DMS53 (cell line): ENCODE data around the gene MOB3C.
A peak's percentile ranks its signal among the peaks of the same experiment; 100 is the strongest.

Source experiments
- DNase-seq: peaks from one replicate; lab custom pipeline; 2025; lab: John Stamatoyannopoulos, UW

The MOB3C gene

DNA sequence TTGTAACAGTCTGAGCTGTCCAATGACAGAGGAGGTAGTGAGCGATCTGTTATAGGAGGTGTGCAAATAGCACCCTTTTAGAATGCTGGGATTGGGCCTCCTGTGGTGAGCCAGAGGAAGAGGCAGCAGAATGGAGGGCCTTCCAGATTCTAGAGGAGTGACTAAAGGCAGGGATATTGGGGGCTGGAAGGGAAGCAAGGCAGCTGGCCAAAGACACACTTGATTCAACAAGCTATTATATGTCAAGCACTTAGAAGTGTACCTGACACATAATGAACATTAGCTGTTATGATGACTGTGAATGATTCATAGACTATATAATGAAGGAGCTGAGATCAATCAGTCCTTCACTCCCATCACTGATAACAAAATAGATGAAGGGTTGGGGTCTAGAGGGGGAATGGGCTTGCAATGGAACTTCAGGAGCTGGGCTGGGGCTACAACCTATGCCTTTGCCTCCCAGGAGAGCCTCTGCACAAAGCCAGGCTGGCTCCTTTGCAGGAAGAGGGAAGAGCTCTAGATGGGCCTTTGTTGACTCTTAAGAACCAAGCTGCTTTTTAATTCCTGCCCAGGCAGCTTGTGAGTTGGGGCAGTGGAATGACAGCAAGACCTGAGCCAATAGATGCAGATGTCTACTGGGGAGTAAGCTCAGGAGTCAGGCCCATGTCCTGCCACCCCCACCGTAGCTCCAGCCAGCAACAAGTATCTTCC lies 10.2 kb downstream of the MOB3C start:
- peak; percentile 95 for DNase-seq

DNA sequence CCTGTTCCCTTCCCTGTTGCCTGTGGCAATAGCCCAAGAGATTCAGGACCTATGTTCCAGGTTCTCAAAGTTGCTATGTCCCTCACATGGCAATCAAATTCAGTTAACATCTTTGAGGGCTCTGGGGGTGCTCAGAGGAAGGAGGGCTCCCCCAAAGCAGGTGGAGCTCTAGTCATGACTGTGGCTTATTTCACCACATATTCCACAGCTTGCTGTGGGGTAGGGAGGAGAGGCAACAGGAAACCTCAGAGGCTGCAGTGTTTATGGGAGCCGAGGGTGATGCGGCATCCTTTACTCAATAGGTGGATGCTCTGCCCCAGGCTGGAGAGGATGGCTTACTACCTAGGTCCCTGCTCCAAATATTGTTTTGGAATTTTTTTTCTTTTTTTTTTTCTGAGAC lies 11.4 kb downstream of the MOB3C start:
- DNase-seq = no peak

DNA sequence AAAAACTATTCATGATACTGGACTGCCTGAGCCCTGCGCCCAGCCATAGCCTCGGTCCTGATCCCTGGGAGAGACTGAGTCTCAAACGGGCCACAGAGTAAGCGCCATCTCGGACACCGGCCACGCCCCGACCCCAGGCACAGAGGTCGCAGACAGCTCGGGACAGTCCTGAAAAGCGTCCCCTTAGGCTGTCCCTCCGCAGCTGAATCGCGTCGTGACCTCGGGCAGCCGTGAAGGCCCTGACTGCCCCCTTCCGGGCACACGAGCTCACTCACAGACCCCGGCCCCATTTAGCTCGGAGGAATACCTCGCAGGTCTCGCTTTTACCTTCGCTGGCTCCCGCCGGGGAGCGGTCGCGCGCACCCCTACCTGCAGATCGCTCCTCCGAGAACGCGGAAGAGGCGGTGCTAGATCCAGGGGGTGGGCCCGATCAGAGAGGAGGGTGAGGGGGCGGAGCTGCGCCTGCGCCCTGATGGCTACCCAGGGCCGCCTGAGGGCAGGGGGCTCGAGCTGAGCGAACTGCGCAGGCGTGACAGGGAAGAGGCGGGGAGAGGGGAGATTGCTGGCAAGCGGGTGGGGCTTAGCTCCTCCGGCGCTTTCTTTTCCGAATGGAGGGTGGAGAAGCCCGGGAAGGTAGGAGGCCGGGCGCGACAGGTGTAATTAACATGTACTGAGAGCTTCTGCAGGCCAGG lies 12.6 kb downstream of the MOB3C start, which contains the start of gene MKNK1:
TSS of gene MKNK1 (minus strand) at position 411 of the 692 bp plus-strand sequence. CDS start 20,941 bp downstream, outside the sequence.
- DNase-seq = peak; percentile 99

DNA sequence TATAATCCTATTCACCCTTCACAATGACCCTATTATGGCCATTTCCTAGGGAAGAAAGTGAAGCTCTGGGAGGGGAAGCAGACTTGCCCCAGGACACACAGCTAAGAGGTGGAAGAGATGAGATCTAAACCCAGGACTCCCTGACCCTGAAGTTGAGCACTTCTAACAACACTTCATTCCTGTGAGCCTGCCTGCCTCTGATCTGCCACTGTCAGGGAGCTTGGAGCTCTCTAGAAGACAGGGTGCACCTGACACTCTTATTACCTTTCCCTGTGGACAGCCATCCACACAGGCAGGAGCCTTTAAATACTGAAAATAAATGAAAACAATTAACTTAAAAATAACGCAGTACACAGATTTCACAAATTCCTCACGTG lies 13.1 kb downstream of the MOB3C start:
- peak; percentile 63 for DNase-seq

DNA sequence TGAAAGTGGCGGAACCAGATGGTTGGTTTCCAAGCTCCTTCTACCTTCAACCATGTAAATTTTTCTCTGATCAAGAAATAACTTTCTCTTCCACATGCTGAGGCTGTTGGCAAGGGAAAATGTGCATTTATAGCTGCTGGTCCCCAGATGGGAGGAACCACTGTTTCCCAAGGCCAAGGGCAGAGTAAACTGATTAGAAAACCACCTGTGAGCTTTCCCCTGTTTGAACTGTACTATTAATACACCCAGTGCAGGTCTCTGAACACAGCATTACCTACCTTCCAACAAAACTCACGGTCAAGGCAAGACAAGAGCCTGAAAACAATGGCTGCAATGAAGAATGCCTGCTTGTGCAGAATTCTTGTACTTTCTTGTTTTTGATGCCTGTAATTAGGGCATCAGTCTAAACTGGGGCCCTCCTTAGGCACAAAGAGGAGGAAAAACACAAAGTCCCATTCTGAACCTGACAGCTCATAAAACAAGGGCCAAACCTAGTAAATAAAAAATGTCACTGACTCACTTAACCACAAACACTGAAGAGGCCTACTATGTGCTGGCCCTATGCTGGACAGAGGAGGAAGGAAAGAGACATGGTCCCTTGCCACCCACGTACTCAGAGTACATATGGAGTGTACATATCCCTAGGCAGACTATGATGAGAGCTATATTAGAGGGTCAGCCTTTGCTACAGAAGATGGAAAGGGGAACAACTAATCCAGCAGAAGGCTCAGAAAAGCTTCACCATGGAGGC lies 15.2 kb downstream of the MOB3C start:
- DNase-seq = no peak

DNA sequence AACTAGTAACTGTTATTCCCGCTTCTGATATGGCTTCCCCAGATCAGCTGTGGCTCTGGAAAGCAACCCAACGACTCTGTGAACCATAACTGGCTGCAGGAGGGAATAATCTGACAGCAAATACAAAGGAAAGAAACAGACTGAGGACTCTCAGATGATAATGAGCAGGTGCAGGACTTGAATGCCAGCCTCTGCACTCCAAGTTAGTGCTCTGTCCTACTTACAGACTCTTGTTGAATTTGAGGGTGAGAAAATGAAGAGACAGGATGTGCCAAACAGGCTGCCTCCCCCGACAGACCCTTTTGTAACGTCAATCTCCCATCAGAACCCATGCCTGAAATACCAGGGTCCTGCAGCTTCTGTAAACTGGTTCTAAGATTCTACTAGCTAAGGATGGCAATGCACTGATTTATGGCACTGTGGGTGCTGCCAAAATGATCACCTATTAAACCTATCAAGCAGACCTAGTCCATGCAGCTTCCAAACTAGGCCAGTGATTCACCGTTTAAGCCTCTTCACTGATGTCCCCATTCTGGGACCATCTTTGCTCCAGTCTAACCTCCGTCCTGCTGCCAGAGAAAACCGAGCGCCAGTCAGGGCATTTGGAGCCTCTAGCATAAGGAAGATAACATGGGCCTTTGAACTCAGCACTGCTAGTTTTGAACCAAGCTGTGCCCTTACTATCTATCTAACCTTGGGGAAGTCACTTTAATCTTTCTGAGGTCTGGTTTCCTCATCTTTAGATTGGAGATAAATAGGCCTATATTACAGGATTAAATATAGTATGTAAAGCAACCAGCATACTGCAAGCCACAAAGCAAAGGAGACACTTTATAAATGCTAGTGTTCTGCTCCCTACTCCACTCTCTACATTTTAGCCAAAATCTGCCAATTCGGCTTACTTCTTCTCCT lies 17.3 kb downstream of the MOB3C start:
- DNase-seq = no peak

DNA sequence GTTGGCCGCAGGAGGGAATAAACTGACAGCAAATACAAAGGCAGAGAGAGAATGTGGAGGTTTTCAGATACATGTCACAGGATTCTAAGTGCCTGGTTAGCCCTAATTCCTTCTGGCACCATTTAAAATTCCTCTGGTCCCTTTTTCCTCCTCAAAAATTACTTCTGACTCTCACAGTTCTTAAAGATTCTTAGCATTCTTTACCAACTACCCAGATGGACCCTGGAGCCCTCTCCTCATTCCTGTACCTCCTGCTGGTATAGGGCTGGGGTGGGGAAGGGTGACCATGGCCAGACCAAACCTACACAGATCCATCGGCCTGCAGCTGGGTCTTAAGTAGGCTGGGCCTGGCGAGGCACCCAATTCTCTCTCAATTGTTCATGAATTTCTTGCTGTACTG lies 19.8 kb downstream of the MOB3C start:
- no peak for DNase-seq

DNA sequence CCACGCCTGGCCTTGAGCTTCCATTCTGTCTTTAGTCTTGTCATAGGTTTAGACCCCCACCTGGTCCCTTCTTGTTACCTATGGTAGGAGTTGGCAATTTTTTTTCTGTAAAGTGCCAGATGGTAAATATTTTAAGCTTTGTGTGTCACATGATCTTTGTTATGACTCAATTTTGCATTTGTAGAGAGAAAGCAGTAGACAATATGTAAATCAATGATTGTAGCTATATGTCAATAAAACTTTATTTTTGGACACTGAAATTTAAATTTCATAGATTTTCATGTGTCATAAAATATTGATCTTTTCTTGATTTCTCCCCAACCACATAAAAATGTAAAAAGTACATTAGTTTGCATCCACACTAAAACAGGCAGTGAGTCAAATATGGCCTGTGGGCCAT lies 20.6 kb downstream of the MOB3C start:
- no peak for DNase-seq

DNA sequence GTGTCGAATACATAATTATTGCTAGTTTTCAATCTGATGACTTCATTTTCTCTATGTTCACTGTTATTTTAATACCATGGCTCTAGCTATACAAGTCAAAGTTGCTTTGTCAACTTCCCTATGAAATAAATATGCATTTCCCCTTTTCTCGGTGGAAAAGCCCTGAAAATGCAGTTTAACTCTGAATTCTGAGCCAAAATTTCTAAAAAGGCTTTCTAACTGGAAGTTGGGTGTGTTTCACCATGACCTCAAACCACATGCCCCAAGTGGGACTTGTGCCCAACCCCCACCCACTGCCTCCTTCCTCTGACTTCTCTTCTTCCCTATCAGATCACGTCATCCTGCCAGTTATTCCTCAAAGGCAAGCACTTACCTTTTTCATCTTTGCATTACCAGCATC lies 21.5 kb downstream of the MOB3C start:
- DNase-seq = no peak

DNA sequence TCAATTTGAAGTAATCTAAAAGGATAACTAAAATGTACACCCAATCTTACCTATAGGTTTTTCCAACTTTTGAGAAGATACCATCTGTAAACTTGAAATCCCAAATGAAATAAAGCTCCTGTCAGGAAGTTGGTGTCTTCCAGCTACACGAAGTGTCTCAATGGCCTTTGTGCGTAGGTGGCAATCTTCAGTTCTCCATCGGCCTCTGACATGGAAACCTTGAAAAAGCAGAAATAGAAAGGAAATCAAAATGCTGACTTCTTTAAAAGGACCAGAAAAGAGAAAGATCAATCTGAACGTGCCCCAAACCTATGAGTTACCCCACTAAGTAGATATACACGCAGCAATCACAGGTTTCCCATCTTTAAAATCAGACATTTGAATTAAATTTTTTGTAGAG lies 22.5 kb downstream of the MOB3C start:
- no peak for DNase-seq

DNA sequence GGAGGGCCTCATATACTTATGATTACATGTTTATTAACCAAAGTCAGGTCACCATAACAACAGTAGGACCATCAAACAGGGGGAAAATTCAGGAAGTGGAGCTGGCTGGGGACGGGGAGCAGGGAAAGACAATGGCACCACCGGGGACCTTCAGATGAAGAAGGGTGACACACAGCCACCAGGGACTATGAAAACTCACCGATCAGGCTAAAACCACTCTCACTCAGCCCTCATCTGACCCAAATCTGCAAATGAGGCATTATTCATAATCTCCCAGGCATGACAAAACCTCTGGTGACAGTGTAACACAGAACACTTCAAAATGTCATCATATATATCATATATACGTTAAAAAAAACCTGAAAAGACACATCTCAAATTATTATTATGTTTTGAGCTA lies 23.8 kb downstream of the MOB3C start:
- DNase-seq = no peak

DNA sequence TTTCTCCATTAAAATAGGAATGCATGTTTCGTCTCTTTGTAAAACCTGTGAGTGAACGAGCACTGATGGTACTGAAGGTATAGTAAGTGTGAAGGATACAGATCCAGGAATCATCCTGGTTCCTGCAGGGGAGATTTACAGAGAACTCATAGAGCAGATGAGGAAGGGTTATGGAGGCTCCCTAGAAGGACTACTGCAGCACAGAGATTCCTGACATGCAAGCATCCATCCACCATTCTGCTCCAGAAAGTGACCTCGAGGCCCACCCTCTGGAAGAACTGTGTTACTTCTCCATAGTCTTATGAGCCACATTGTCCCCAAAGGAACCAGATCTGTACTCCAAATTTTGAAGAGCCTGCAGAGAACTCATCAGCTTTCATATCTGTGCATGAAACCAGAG lies 27.1 kb downstream of the MOB3C start:
- DNase-seq = no peak

DNA sequence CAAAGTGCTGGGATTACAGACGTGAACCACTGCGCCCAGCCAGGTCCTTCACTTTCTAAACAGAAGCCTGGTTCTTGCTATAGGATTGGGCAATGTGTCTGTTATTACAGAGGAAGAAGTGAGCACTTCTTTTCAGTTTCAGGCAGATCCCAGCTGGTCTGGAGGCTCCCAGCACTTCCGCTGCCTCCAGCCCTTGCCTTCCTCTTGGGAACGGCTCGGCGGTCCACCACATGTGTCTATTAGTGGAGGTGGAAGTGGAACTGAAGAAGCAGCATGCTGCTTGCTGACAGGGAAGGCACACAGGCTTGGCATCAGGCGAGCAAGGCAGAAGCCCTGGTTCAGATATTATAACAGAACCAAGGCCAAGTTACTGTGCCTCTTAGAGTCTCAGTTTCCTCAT lies 29.5 kb downstream of the MOB3C start:
- DNase-seq = no peak

DNA sequence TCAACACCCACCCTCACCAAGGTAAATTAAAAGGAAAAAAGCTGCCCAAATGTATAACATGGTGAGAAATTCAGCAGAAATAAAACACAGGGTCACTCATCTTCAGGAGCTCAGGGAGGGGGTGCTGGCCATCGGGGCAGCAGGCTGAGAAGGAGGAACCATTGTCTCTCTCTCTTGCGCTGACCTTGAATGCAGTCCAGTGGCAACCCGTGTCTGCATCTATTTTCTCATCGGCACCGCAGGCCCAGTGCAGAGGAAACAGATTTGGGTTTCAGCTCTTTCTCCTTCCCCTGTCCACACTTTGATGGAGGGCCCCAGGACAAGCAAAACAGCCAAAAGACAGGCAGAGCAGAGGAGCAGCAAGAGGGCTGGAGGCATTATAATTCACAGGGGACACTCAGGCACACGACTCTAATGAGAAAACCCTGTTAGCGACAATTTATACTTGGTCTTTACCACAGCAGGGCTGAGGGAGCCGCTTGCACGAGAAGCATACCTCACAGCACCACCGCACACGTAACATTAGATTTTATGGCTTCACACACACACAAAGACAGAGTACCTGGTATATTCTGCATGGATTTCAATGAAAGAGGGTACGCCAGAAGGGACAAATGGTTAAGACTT lies 31.2 kb downstream of the MOB3C start:
- DNase-seq = no peak

DNA sequence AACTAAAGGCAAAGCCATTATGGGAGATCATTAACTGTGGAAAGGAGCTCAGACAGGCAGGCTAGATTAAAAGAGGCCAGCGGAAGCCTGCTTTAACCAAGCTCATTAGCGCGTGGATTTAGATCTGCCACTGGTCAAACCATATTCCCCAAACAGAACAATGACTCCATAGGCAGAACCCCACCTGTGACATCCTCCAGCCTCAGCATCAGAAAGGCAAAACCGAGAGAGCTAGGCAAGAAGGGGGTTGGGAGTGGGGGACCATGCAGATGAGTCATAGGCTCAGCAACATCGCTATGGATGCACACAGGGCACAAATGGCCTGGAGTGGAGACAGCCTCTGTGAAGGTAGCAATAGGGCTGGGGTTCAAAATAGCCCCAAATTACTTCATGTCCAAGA lies 33.1 kb downstream of the MOB3C start:
- no peak for DNase-seq

DNA sequence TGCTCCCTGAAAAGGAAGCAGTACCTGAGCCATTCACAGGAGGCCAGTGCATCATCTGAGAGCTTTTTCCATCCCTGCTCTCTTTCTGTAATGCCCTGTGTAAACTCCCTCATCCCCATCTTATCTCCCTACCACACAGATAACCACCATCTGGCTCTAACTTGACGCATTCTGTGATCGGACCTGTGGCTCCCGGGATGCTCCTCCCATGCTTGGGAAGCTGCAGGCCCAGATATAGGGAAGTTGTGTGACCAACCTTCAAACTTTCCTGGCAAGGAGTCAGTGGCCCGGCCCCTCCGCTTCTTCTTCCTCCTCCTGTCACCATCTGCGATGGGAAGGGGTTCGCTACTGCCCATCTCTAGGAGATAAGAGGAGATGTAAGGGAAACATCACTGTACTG lies 33.6 kb downstream of the MOB3C start:
- no peak for DNase-seq

DNA sequence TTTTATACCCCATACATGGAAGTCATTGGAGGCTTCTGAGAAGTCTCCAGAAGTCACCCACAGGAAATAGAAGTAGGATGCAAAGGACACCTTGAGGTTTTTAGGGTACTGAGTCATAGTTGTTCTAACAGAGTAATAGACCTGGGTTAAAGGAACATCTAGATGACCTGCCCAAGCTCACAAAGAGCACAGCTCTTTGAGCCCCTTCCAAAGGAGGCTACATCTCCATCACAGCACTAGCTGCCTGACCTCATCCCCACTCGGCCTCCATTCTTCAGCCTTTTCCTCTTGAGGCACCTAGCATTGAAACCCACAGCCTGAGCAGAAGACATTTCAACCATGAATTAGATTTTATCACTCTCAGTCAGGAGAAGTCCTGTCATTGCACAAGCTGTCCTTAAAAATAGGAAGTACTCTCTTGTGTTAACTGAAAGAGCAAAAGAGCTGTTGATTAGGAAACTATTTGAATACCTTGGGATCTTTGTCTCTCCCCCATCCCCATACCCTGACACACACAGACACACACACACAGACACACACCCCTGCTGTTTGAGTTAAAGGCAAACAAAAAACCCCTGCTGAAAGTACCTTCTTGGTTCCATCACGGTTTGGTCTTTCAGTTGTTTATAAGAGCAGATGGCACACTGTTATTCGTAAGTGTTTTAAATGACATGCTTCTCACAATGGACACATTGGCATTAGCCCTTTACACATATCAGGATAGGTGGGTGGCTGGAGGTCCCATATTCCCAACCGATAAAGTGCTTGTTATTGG lies 34.7 kb downstream of the MOB3C start:
- DNase-seq = no peak

DNA sequence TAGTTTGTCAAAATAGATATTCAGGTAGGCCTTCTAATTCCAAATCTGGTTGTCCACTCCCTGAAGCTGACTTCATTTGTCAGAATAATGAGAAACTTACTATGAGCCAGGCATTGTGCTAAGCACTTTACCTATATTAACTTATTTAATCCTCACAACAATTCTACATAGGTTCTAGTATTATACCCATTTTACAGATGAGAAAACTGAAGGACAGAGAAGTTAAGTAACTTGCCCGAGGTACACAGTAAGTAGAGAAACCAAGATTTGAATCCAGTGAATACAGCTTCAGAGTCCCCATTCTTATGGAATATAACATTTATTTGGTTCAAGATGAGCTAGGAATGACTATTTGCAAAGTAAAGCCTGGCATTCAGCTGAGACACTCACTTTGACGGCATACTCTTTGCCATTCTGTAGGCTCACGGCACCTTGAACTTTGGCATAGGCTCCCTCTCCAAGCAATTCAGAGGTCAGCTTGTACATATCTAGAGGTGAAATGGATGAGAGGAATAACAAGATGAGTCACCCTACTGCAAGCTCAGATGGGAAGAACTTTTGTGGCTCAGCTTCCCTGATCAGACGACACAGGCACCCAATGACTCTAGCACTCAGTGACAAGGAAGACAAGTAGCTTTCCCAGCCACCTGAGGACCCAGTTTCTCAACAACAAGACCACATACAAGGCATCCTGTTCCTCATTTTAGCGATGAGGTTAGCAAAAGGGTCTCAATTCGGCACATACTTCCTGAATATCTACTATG lies 36.3 kb downstream of the MOB3C start:
- DNase-seq = peak; percentile 27

DNA sequence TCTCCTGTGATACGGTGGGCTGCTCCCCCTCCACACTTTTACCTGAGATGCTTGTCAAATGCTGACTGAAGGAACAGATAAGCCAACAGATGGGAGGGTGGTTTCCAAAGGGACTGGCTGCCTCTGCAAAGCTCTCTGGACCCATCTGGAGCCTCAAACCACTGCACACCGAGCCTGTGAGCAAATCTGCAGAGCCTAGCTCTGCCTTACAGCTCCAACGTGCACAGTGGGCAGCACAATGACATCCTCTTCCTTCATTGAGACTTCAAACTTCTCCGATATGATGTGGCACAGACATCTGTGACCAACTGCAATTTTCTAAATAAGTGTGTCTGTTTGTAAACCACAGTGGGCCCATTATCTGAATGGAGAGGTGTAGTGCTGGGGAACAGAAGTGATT lies 38.9 kb downstream of the MOB3C start:
- no peak for DNase-seq

DNA sequence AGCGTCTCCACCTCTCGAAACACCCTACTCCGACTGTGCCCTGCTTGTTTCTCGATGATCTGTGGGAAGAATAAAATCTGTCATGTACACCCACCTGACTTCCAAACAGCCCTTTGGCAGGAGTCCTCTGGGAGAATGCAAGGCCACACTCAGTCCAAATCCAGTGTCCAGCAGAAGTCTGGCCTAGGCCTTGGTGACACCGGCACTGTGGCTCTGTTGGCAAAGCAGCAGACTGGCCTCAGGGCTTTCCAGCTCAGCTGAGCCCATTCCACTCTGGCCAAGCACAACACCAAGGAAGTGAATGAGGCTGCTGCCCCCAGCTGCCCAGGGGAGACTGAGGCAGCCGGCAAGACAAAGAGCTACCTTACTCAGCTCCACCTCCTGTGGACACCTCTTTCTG lies 40.0 kb downstream of the MOB3C start:
- DNase-seq = no peak
